ENCODE data around the gene ABCG4.
"Not testable (repeated sequence)": the region's sequence is repeated elsewhere in the genome, so short reads cannot be mapped to it uniquely, and the experiment has no call there.

Gene ABCG4

GRCh38 chr11:119155733-119156492 lies 7.1 kb downstream of the ABCG4 start:
- peak; percentile 26 for DNase-seq

GRCh38 chr11:119156496-119156895 lies 7.6 kb downstream of the ABCG4 start:
- no peak for DNase-seq

GRCh38 chr11:119157063-119157462 lies 8.2 kb downstream of the ABCG4 start:
- peak; percentile 36 for DNase-seq

DNA sequence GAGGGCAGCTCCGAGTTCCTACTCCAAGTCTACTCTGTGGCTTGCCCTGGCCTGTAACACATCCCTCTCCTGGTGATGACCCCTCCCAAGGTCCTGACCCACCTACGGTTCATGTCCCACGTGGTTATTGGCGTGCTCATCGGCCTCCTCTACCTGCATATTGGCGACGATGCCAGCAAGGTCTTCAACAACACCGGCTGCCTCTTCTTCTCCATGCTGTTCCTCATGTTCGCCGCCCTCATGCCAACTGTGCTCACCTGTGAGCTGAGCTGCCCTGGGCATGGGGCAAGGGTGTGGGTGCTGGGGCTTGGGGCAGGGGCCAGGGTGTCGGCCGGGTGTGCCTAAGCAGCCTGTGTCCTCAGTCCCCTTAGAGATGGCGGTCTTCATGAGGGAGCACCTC lies 9.6 kb downstream of the ABCG4 start:
- DNase-seq: no peak

- no peak for DNase-seq
These were observed 11.3 kb downstream of the ABCG4 start for GRCh38 chr11:119160151-119160550.

GRCh38 chr11:119161871-119162270 lies 13.0 kb downstream of the ABCG4 start:
- no peak for DNase-seq

GRCh38 chr11:119166368-119167076 lies 17.7 kb downstream of the ABCG4 start:
- no peak for DNase-seq

DNA sequence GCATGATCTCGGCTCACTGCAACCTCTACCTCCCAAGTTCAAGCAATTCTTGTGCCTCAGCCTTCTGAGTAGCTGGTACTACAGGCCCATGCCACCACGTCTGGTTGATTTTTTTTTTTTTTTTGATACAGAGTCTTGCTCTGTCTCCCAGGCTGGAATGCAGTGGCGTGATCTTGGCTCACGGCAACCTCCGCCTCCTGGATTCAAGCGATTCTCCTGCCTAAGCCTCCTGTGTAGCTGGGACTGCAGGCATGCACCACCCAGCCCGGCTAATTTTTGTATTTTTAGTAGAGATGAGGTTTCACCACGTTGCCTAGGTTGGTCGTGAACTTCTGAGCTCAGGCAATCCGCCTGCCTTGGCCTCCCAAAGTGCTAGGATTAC lies 18.2 kb downstream of the ABCG4 start:
- DNase-seq: not testable (repeated sequence)

- no peak for DNase-seq
These were observed 19.1 kb downstream of the ABCG4 start for GRCh38 chr11:119167933-119168332.

DNA sequence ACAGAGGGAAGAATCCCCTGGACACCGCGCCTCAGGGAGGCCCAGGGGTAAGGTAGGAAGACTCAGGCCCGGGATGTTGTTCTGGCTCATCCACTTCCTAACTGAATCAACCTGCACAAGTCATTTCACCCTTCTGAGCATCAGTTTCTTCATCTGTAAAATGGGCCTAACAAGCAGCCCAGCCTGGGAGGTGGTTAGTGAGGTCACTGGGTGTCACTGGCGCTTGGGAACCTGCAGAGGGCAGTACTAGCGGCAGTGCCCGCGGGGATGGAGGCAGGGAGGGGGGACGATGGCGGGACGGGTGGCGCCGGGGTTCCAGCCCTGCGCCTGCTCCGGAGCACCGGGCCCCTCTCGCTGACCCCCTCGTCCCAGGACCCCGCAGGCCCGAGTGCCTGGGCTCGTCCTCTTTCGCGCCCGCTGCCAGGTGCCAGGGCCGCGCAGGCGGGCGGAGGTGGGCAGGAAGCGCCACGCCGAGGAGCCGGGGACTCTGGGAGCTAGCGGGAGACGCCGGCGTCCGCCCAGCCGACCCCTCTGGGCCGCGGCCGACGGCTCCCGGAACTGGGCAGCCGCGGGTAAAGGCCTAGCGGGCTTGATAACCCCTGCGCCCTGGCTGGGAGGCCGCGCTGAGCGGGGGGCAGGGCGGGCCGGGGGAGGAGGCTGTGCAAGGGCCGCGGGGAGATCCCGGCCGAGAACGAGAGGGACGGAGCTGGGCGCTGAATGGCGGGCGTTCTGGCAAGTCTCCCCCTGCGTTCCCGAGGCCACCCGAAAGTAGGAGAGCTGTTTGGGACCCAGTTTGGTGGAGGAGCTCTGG lies 19.8 kb downstream of the ABCG4 start, which contains the start of gene NLRX1:
NLRX1 (plus strand) TSS at position 255 of the 811 bp plus-strand sequence. CDS start 2,679 bp downstream, outside the sequence.
- DNase-seq: peak; percentile 89

DNA sequence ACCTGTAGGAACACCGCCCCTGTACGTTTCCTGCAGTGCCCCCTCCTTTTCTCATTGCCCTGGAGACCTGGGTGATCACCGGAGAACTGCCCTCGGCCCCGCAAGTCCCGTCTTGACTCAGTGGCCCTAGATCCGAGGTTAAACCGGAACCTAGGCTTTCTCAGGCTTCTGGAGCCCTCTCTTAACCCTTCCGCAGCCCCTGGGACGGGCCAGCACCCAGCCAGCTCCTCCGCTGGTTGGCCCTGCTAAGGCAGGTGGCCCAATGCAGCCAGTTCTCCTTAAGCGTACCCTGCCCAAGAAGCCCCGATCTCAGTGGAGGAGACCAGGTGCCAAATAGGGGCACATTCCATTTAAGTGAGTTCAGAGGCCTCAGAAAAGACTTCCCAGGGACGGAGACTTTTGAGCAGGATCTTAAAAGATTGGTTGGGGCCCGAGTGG lies 20.4 kb downstream of the ABCG4 start:
- DNase-seq: peak; percentile 55

- peak; percentile 40 for DNase-seq
These were observed 23.7 kb downstream of the ABCG4 start for GRCh38 chr11:119172513-119172912.

GRCh38 chr11:119173453-119173852 lies 24.6 kb downstream of the ABCG4 start:
- no peak for DNase-seq

GRCh38 chr11:119175493-119176077 lies 26.7 kb downstream of the ABCG4 start:
- no peak for DNase-seq

GRCh38 chr11:119178166-119178680 lies 29.4 kb downstream of the ABCG4 start:
- no peak for DNase-seq

- no peak for DNase-seq
These were observed 30.5 kb downstream of the ABCG4 start for GRCh38 chr11:119179342-119179741.

GRCh38 chr11:119179983-119180382 lies 31.1 kb downstream of the ABCG4 start:
- DNase-seq: no peak

DNA sequence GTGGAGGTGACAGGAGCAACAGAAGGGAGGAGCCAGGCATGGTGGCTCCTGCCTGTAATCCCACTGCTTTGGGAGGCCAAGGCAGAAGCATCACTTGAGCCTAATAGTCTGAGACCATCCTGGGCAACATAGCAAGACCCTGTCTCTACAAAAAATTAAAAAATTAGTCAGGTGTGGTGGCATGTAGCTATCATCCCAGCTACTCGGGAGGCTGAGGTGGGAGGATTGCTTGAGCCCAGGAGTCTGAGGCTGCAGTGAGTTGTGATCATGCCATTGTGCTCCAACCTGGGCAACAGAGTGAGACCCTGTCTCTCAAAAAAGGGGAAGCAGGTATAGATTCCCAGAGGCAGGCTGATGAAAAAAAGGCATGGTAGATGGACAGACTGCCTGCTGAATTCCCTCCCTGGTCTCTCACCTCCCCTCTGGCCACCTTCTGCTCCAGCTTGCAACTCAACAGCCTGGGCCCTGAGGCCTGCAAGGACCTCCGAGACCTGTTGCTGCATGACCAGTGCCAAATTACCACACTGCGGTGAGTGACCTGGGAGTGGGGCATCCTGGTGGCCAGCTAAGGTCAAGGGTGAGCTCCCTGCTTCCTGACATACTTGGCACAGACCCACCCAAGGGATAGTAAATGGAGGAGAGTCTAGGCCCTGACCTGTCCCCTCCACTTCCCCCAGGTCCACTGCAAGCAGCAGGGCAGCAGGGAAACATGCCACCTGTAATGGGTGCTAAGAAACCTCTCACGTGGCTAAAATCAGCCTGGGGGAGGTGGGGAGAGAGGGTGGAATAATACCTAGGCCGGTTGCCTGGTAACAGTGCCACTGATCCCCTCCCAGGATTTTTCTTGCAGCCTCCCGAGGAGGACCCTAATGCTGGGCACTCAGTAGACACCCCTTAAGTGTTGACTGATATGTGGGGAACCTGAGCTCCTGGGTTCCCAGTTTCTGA lies 32.2 kb downstream of the ABCG4 start:
- DNase-seq: no peak

DNA sequence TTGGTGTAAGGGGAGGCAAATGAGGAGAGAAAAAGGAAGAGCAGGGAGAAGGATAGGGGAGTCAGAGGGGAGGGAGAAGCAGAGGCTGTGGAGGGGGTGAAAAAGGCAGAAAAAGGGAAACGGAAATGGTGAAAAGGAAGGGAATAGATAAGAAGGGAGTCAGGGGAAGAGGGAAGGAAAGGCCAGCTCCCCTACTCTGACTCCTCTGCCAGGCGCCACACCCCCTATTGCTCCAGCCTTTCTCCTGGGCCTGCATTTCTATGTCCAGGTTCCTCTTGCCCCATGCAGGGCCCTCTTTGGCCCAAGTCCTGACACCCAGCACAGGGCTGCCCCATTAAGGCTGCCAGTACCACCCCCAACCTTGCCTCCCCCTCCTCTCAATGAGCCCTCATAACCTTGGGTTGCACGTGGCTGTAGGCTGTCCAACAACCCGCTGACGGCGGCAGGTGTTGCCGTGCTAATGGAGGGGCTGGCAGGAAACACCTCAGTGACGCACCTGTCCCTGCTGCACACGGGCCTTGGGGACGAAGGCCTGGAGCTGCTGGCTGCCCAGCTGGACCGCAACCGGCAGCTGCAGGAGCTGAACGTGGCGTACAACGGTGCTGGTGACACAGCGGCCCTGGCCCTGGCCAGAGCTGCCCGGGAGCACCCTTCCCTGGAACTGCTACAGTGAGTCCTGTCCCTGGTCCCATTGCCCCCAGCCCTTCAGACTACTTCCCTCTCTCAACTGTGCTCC lies 33.0 kb downstream of the ABCG4 start:
- no peak for DNase-seq

DNA sequence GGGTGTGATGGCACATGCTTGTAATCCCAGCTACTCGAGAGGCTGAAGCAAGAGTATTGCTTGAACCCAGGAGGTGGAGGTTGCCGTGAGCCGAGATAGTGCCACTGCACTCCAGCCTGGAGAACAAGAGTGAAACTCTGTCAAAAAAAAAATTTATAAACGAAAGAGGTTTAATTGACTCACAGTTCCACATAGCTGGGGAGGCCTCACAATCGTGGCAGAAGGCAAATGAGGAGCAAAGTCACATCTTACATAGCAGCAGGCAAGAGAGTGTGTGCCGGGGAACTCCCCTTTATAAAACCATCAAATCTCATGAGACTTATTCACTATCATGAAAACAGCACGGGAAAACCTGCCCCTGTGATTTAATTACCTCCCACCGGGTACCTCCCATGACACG lies 35.5 kb downstream of the ABCG4 start:
- DNase-seq: not testable (repeated sequence)
